HL-60 (cell line): Measurements from ENCODE around the gene POC1B.

Experiments used
- DNase-seq, 2 experiments: peaks; one replicate each; pipeline ENCODE4 v3.0.0-alpha.2; 2010 to 2020; ENCODE audit warnings: low read depth in 1 of 2, low spot score in 1 of 2
- H3K27ac ChIP-seq: fragments of 250-450 bp; sonication (Bioruptor Pico); replicated peaks from 2 replicates; pipeline ENCODE4 v1.5.1; 2020; ENCODE audit warnings: mild to moderate bottlenecking, moderate library complexity
- H3K27me3 ChIP-seq: fragments of 250-450 bp; sonication (Bioruptor Pico); 2 replicates; pipeline ENCODE4 v1.5.1; 2021; ENCODE audit warnings: mild to moderate bottlenecking, moderate library complexity; ENCODE audit not compliant: insufficient read depth, poor library complexity, severe bottlenecking
- H3K4me3 ChIP-seq: replicated peaks from 2 replicates; pipeline ENCODE4 v1.5.1; 2011; ENCODE audit warnings: mild to moderate bottlenecking, control low read depth, low read length; ENCODE audit not compliant: insufficient read depth
- GABPA ChIP-seq: IDR thresholded peaks from 2 replicates; pipeline ENCODE4 v1.6.1; 2012; ENCODE audit warnings: low read depth
- POLR2AphosphoS5 ChIP-seq: IDR thresholded peaks from 2 replicates; pipeline ENCODE4 v1.6.1; 2012; ENCODE audit warnings: low read depth
- REST ChIP-seq: IDR thresholded peaks from 2 replicates; pipeline ENCODE4 v1.6.1; 2012; ENCODE audit warnings: low read depth; ENCODE audit not compliant: insufficient replicate concordance
- SPI1 ChIP-seq: IDR thresholded peaks from 2 replicates; pipeline ENCODE4 v1.6.1; 2012; ENCODE audit warnings: low read depth, mild to moderate bottlenecking, borderline replicate concordance
- TF ChIP-seq, protein P1 (sequence below): IDR thresholded peaks from one replicate; pipeline ENCODE4 v1.5.1; 2011; ENCODE audit warnings: low read length, control low read depth, inconsistent platforms; ENCODE audit not compliant: insufficient read depth

POC1B gene

DNA sequence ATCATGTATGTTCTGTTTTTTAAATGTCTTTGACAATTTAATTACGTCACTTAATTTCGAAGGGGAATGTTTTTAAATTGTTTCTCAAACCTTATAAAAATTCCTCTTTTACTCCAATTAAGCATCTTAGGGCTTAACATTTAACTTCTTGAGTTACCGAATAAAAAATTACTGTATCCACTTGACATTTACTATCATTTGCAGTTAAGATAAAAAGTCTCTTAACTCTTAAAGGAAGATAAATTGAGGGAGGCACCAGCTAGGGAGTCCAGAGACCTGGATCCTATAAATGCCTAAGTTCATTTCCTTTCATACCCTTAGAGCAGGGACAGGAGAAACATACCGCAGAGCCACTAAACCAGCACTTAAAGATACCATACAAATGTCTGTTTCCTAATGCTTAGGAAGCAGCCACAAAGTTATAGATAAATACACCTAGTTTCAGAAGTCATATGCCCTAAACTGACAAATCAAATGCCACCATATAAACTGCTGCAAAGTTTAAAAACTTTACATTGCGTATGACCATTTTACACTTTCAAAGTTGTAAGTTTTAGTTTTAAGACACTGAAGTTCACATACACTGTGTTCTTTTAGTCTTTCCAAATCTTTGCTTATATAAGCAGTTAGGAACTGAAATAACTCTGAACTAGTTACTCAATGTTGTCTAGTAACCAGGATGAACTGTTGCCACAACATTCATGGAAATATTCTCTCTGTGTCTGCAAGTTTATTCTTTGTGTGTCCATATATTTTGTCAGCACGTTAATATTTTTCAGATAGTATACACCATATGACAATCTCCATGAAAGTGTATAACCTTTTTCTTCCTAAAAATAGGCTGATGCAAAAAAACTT, 72.5 kb downstream of the POC1B start:
- Histone ChIP-seq H3K4me3 (no peak overlapping the region), H3K27ac (peak overlapping the region; percentile 46), H3K27me3 (no peaks in the 10 kb centered on the region)
- TF ChIP-seq GABPA (no peak), POLR2AphosphoS5 (no peak), SPI1 (no peak), REST (no peak)
- TF ChIP-seq, protein P1, sequence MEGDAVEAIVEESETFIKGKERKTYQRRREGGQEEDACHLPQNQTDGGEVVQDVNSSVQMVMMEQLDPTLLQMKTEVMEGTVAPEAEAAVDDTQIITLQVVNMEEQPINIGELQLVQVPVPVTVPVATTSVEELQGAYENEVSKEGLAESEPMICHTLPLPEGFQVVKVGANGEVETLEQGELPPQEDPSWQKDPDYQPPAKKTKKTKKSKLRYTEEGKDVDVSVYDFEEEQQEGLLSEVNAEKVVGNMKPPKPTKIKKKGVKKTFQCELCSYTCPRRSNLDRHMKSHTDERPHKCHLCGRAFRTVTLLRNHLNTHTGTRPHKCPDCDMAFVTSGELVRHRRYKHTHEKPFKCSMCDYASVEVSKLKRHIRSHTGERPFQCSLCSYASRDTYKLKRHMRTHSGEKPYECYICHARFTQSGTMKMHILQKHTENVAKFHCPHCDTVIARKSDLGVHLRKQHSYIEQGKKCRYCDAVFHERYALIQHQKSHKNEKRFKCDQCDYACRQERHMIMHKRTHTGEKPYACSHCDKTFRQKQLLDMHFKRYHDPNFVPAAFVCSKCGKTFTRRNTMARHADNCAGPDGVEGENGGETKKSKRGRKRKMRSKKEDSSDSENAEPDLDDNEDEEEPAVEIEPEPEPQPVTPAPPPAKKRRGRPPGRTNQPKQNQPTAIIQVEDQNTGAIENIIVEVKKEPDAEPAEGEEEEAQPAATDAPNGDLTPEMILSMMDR: no peak
- no peak for DNase-seq

- no peak overlapping the region for H3K4me3 ChIP-seq
- H3K27ac ChIP-seq: no peak overlapping the region
- H3K27me3 ChIP-seq: no peaks in the 10 kb centered on the region
- no peak for DNase-seq
- TF ChIP-seq, protein P1: no peak
- TF ChIP-seq REST (no peak), SPI1 (no peak), POLR2AphosphoS5 (no peak), GABPA (no peak)
Observed at GRCh38 chr12:89451841-89452251, 74.0 kb downstream of the POC1B start.

DNA sequence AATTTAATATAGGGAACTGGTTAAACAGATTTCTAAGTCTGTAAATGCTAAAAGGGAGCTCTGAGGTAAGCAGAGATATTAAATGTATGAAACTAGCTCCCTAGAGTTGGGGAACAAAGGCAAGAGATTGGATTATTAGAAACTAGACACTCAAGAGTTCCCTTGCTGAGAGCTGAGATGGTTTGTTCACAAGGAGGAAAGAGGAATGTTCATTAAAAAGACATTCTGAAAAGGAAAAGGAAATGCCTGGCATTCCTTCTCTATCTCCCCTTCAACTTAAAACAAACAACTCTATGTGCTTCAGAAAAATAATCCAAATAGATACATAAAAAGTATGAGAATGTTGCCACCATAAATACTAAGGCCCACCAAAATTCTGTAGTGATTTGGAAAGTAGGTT, 74.9 kb downstream of the POC1B start:
- DNase-seq: no peak
- no peak overlapping the region for H3K4me3 ChIP-seq
- no peaks in the 10 kb centered on the region for H3K27me3 ChIP-seq
- no peak overlapping the region for H3K27ac ChIP-seq
- TF ChIP-seq GABPA (no peak), SPI1 (no peak), REST (no peak), POLR2AphosphoS5 (no peak)
- TF ChIP-seq, protein P1: no peak
